CD14-positive monocyte (primary cell): ENCODE measurements around the gene NKAIN4. TPM values are rescaled to one million over a fixed set of nuclear protein-coding genes. Genes with fewer than 3 reads are reported as not detected.

ENCODE experiments used
- DNase-seq, 3 donors: peaks; one replicate each; pipeline ENCODE4 v3.0.0-alpha.2; 2011 to 2022
- H2AFZ ChIP-seq: 2 replicates; pipeline ENCODE4 v1.6.0; 2012; ENCODE audit warnings: mild to moderate bottlenecking, low read depth, low read length, inconsistent platforms; ENCODE audit not compliant: insufficient read depth, poor library complexity, severe bottlenecking
- H3K27ac ChIP-seq, 2 donors: 1 replicate in 1 of 2; 2 replicates in 1 of 2; pipeline ENCODE4 v1.5.1; 2012 to 2013; ENCODE audit warnings: low read length in 2 of 2, control low read depth in 1 of 2, inconsistent platforms in 1 of 2, low read depth in 1 of 2, mild to moderate bottlenecking in 1 of 2
- H3K27me3 ChIP-seq, 2 donors: one replicate each; pipeline versions ENCODE4 v1.6.0 to v1.6.1; 2011 to 2013; ENCODE audit warnings: low read length in 2 of 2; ENCODE audit not compliant: control insufficient read depth in 2 of 2, insufficient read depth in 2 of 2
- H3K36me3 ChIP-seq, 2 donors: replicated peaks in 1 of 2; 1 replicate in 1 of 2; 2 replicates in 1 of 2; pipeline versions ENCODE4 v1.5.1 to v1.6.1; 2012 to 2013; ENCODE audit warnings: low read length in 2 of 2, control low read depth in 1 of 2, inconsistent platforms in 1 of 2, mild to moderate bottlenecking in 1 of 2; ENCODE audit not compliant: insufficient read depth in 2 of 2, control insufficient read depth in 1 of 2
- H3K4me1 ChIP-seq, 2 donors: 1 replicate in 1 of 2; 2 replicates in 1 of 2; pipeline versions ENCODE4 v1.5.1 to v1.6.1; 2012 to 2013; ENCODE audit warnings: low read length in 2 of 2, control low read depth in 1 of 2, inconsistent platforms in 1 of 2, mild to moderate bottlenecking in 1 of 2, moderate library complexity in 1 of 2; ENCODE audit not compliant: insufficient read depth in 2 of 2, control insufficient read depth in 1 of 2
- H3K4me2 ChIP-seq: replicated peaks from 2 replicates; pipeline ENCODE3; 2012; ENCODE audit warnings: low read length, moderate library complexity, mild to moderate bottlenecking; ENCODE audit not compliant: poor library complexity, severe bottlenecking; ENCODE audit errors: extremely low read depth
- H3K4me3 ChIP-seq, 3 experiments: fragments of 200-600 bp in 1 of 3; sonication (generic) in 1 of 3; replicated peaks in 1 of 3; 1 replicate in 2 of 3; 2 replicates in 1 of 3; pipeline ENCODE4 v1.5.1; 2011 to 2013; ENCODE audit warnings: low read length in 3 of 3, mild to moderate bottlenecking in 3 of 3, control low read depth in 2 of 3, low read depth in 2 of 3, inconsistent platforms in 1 of 3, moderate library complexity in 1 of 3
- H3K79me2 ChIP-seq: 2 replicates; pipeline ENCODE4 v1.6.0; 2012; ENCODE audit warnings: mild to moderate bottlenecking, control low read depth, inconsistent platforms, low read length, moderate library complexity; ENCODE audit not compliant: insufficient read depth
- H3K9ac ChIP-seq: 2 replicates; pipeline ENCODE4 v1.6.0; 2017; ENCODE audit warnings: low read length, mild to moderate bottlenecking; ENCODE audit not compliant: insufficient read depth, poor library complexity, severe bottlenecking
- H3K9me3 ChIP-seq, 2 donors: replicated peaks in 1 of 2; 1 replicate in 1 of 2; 2 replicates in 1 of 2; pipeline versions ENCODE4 v1.5.1 to v1.6.1; 2012 to 2013; ENCODE audit warnings: low read length in 2 of 2, control low read depth in 1 of 2; ENCODE audit not compliant: control insufficient read depth in 1 of 2, insufficient read depth in 1 of 2
- H4K20me1 ChIP-seq: 2 replicates; pipeline ENCODE4 v1.6.0; 2012; ENCODE audit warnings: mild to moderate bottlenecking, low read length, control low read depth, moderate library complexity; ENCODE audit not compliant: insufficient read depth
- H3K27ac Mint-ChIP-seq, 7 donors: one replicate each; pipeline ENCODE4 v1.8.0; 2020; ENCODE audit warnings: mild to moderate bottlenecking in 7 of 7, mixed read lengths in 7 of 7, moderate library complexity in 6 of 7, inconsistent platforms in 2 of 7
- H3K27me3 Mint-ChIP-seq, 3 donors: one replicate each; pipeline ENCODE4 v1.8.0; 2021 to 2022; ENCODE audit warnings: low read depth in 3 of 3, mild to moderate bottlenecking in 3 of 3, mixed read lengths in 3 of 3, moderate library complexity in 3 of 3, inconsistent platforms in 1 of 3
- H3K36me3 Mint-ChIP-seq, 2 donors: one replicate each; pipeline ENCODE4 v1.8.0; 2020; ENCODE audit warnings: mixed read lengths in 2 of 2, inconsistent platforms in 1 of 2, mild to moderate bottlenecking in 1 of 2
- H3K4me1 Mint-ChIP-seq: one replicate; pipeline ENCODE4 v1.8.0; 2020; ENCODE audit warnings: mild to moderate bottlenecking, mixed read lengths
- H3K4me3 Mint-ChIP-seq, 2 donors: one replicate each; pipeline ENCODE4 v1.8.0; 2020; ENCODE audit warnings: mild to moderate bottlenecking in 2 of 2, mixed read lengths in 2 of 2, moderate library complexity in 1 of 2
- H3K9me3 Mint-ChIP-seq, 7 donors: one replicate each; pipeline ENCODE4 v1.8.0; 2020 to 2022; ENCODE audit warnings: mixed read lengths in 7 of 7, mild to moderate bottlenecking in 6 of 7, moderate library complexity in 6 of 7, inconsistent platforms in 2 of 7
- WGBS: methylation state at CpG from one replicate; pipeline ENCODE4 v1.1.5; 2013; ENCODE audit warnings: missing lambda C conversion rate; ENCODE audit not compliant: insufficient coverage; 5-methylcytosine and 5-hydroxymethylcytosine counted together
- intact Hi-C, 2 donors: fragments of 100-400 bp; cut with micrococcal nuclease; formaldehyde crosslinking; loops; one replicate each; pipeline versions ENCODE4 v1.15.0 to v1.15.1; 2023
- polyA plus RNA-seq, 3 donors: library from polyadenylated mRNA; depleted of rRNA in 1 of 3; unstranded in 2 of 3; stranded (reverse) in 1 of 3; fragments of 300-500 nt in 2 of 3; fragments of >200 nt in 1 of 3; fragmentation: Illumina TruSeq in 2 of 3; gene quantifications; 1 replicate in 2 of 3; 2 replicates in 1 of 3; pipeline ENCODE4 v1.2.3, GENCODE V29; 2012 to 2021
- TF ChIP-seq, protein P1 (sequence below): fragments of 200-600 bp; IDR thresholded peaks from one replicate; pipeline ENCODE4 v1.8.0; 2022; ENCODE audit warnings: antibody characterized with exemption, mild to moderate bottlenecking

Gene NKAIN4
- polyA plus RNA-seq, 3 donors, result not detected

DNA sequence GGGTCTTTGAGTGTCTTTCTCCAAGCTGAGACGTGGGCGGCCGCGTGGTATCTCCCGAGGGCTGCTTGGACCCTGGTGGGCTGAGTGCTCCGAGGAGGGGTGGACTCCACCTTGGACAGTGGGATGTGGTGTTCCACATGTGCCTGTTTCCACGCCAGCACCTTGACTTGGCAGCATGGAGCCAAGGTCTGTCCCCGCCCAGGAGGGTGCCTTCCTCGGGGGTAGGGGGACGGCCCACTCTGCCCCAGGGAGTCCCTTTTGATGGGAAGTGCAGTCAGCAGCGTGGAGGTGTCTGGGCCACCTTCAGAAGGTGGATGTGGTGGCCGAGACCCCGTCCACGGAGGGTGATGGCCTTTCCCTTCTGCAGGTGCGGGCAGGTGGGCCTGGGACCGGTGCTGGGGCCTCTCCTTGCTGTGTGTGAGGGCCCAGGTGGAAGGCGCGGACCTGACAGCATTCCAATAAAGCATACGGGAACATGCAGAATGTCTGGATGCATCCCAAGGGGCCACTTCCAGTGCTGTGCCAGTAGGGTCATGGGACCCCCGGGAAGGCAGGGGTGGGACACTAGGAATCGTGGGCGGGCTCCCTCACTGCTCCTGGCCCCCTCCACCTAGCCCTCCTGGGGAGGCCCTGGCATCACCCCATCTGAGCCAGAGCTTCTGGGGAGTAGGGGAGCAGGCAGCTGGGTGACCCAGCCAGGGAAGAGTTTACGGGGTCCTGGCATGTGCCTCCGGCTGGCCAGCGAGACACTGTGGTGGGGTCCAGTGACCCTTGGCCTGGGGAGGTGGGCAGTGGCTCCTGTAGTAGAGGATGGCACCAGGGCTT, 35.3 kb upstream of the NKAIN4 start:
- Histone ChIP-seq H3K36me3 (peaks cover 39 to 45% of the 10 kb centered on the region in 2 donors), H3K4me3 (no peak overlapping the region), H4K20me1 (peaks cover 9% of the 10 kb centered on the region), H2AFZ (no peak overlapping the region), H3K4me1 (no peaks in the 10 kb centered on the region), H3K9me3 (no peaks in the 10 kb centered on the region), H3K27me3 (no peaks in the 10 kb centered on the region), H3K79me2 (no peaks in the 10 kb centered on the region), H3K4me2 (no peak overlapping the region), H3K9ac (no peak overlapping the region), H3K27ac (no peak overlapping the region)
- TF ChIP-seq, protein P1, sequence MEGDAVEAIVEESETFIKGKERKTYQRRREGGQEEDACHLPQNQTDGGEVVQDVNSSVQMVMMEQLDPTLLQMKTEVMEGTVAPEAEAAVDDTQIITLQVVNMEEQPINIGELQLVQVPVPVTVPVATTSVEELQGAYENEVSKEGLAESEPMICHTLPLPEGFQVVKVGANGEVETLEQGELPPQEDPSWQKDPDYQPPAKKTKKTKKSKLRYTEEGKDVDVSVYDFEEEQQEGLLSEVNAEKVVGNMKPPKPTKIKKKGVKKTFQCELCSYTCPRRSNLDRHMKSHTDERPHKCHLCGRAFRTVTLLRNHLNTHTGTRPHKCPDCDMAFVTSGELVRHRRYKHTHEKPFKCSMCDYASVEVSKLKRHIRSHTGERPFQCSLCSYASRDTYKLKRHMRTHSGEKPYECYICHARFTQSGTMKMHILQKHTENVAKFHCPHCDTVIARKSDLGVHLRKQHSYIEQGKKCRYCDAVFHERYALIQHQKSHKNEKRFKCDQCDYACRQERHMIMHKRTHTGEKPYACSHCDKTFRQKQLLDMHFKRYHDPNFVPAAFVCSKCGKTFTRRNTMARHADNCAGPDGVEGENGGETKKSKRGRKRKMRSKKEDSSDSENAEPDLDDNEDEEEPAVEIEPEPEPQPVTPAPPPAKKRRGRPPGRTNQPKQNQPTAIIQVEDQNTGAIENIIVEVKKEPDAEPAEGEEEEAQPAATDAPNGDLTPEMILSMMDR, result no peak
- no peak overlapping the region for H3K27ac Mint-ChIP-seq
- no peak for DNase-seq
- H3K4me1 Mint-ChIP-seq, result peaks cover 3% of the 10 kb centered on the region
- WGBS, result 96% methylated on average over 19 of the region's 25 CpGs
- peaks cover 27 to 43% of the 10 kb centered on the region in 2 donors for H3K36me3 Mint-ChIP-seq
- H3K9me3 Mint-ChIP-seq, result no peaks in the 10 kb centered on the region
- H3K4me3 Mint-ChIP-seq, result no peak overlapping the region
- H3K27me3 Mint-ChIP-seq, result peaks cover 3 to 14% (median 6%) of the 10 kb centered on the region in 3 donors
- intact Hi-C loops, result no loop called here

DNA sequence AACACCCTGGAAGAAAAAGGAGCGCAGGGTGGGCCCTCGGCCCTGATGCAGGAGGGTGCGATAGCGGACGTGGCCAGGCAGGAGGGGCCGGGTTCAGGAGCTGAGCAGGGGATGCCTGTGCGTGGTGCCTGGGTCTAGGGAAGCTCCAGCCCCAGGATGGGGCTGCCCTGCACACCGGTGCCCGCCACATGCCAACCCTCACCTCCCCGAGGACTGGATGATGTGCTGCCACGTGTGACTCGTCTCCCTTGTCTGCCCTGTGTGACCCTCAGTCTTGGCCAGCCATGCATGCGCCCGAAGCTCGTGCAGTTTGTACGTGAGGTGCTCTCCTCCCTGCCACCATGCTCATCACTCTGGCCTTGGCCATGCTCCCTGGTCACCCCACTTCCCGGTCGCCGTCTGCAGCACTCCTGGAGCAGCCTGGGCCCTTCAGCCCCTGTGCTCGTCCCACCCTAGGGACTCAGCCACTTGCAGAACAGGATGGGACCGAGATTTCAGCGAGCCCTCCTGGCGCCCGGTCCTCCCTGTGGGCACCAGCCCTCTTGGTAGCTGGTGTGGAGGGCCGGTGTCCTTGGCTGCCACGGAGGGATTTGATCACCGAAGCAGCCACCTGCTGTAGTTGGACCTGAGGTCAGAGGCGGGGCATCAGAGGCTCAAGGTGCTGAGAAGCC, 34.5 kb upstream of the NKAIN4 start:
- intact Hi-C loops, result no loop called here
- Mint-ChIP-seq H3K4me3 (no peak overlapping the region), H3K27ac (peak overlapping the region in 1 of 7 donors; percentile 27), H3K36me3 (peaks cover 27 to 46% of the 10 kb centered on the region in 2 donors), H3K9me3 (no peaks in the 10 kb centered on the region), H3K27me3 (peaks cover 0 to 9% (median 2%) of the 10 kb centered on the region in 3 donors), H3K4me1 (peaks cover 6% of the 10 kb centered on the region)
- Histone ChIP-seq H3K36me3 (peaks cover 44 to 53% of the 10 kb centered on the region in 2 donors), H3K79me2 (no peaks in the 10 kb centered on the region), H4K20me1 (peaks cover 9% of the 10 kb centered on the region), H3K4me2 (no peak overlapping the region), H3K4me3 (no peak overlapping the region), H3K27ac (no peak overlapping the region), H3K4me1 (no peaks in the 10 kb centered on the region), H3K9me3 (no peaks in the 10 kb centered on the region), H3K9ac (no peak overlapping the region), H3K27me3 (no peaks in the 10 kb centered on the region), H2AFZ (no peak overlapping the region)
- 95% methylated on average over 27 of the region's 28 CpGs for WGBS
- no peak for DNase-seq
- TF ChIP-seq, protein P1, result no peak
